Anterior cingulate cortex (tissue), 58 donors: Measurements from ENCODE around the gene SIM2.

ENCODE experiments used
- DNase-seq, 58 donors: peaks; one replicate each; lab custom pipeline; 2025; lab: John Stamatoyannopoulos, UW

Gene SIM2

GRCh38 chr21:36699546-36700294 is 805 bp downstream of the SIM2 start:
- DNase-seq = no peak

GRCh38 chr21:36700295-36700970 is 1.5 kb downstream of the SIM2 start:
- DNase-seq = no peak

GRCh38 chr21:36700971-36701755 is 2.2 kb downstream of the SIM2 start:
- DNase-seq = no peak

GRCh38 chr21:36701756-36702621 is 3.1 kb downstream of the SIM2 start:
- no peak for DNase-seq

GRCh38 chr21:36702622-36702968 is 3.7 kb downstream of the SIM2 start:
- no peak for DNase-seq

- no peak for DNase-seq
Measured at GRCh38 chr21:36703123-36703522, 4.2 kb downstream of the SIM2 start.

- DNase-seq = no peak
Measured at GRCh38 chr21:36703626-36704280, 4.8 kb downstream of the SIM2 start.

GRCh38 chr21:36704281-36704957 is 5.5 kb downstream of the SIM2 start:
- no peak for DNase-seq

GRCh38 chr21:36704958-36705678 is 6.2 kb downstream of the SIM2 start:
- no peak for DNase-seq

- no peak for DNase-seq
Measured at GRCh38 chr21:36705679-36706481, 7.0 kb downstream of the SIM2 start.

- DNase-seq = no peak
Measured at GRCh38 chr21:36706482-36706852, 7.6 kb downstream of the SIM2 start.

GRCh38 chr21:36706951-36707762 is 8.2 kb downstream of the SIM2 start:
- DNase-seq = no peak

- no peak for DNase-seq
Measured at GRCh38 chr21:36707763-36708285, 8.9 kb downstream of the SIM2 start.

GRCh38 chr21:36708286-36709029 is 9.5 kb downstream of the SIM2 start:
- no peak for DNase-seq

- DNase-seq = no peak
Measured at GRCh38 chr21:36709030-36709867, 10.3 kb downstream of the SIM2 start.
